Stimulated activated naive CD8-positive, alpha-beta T cell treated with anti-CD3 and anti-CD28 coated beads, Interleukin-15, Interleukin-2, amounts not matched to agents 100 U/mL and 50 U/mL, for 24 hours (primary cell): Measurements from ENCODE around the gene EFCAB6.

Experiments
- ATAC-seq: fragments of 150-1000 bp; cut with Tn5 transposase; one replicate; pipeline ENCODE4 v1.10.0; 2021
- DNase-seq: peaks from one replicate; pipeline ENCODE4 v3.0.0; 2021

Gene EFCAB6

DNA sequence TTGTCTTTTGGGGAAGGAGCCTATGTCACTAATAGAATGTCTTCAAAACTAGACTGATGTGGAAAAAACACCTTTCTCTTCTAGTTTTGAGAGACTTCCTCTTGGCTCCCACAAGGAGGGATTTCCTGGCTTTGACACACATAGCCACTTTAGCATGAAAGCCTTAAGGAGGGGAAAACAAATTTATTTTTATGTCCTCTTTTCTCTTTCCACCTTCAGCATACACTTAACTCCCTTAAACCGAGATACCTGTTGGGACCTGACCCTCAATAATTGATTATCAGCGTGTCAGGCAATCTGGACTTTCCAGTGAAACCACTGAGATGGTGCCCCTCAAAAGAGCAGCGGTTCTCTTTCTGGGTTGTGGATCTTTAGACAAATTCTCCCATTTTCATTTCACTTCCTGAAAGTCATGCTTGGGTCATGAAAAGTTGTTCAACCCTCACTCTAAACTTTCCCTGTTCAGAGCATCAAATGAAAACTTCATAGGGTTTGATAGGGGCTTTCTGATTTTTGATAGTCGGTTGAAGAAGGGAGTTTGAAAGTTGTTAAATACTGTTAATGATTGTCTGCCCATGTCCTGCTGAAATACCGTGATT is 9.1 kb downstream of the EFCAB6 start:
- ATAC-seq: no peak
- DNase-seq: no peak

GRCh38 chr22:43800970-43801369 is 11.1 kb downstream of the EFCAB6 start:
- DNase-seq (no peak), ATAC-seq (no peak)

DNA sequence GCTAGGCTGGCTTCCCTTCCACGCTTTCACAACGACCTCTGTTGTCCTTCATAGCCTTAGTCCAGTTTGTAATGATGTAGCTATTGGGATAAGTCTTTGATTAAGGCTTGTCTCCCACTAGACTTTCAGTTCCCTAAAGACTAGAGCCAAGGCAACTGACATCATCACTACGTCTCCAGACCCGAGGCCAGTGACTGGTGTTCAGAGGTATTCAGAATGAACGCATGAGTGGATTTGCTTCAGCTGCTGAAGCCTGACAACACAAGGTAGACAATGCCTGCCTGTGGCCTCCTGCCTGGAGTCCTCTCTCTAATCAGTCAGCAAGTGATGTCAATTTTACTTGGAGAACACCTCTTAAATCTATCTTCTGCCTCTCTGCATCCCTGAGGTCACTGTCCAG is 13.6 kb downstream of the EFCAB6 start:
- no peak for DNase-seq
- no peak for ATAC-seq

DNA sequence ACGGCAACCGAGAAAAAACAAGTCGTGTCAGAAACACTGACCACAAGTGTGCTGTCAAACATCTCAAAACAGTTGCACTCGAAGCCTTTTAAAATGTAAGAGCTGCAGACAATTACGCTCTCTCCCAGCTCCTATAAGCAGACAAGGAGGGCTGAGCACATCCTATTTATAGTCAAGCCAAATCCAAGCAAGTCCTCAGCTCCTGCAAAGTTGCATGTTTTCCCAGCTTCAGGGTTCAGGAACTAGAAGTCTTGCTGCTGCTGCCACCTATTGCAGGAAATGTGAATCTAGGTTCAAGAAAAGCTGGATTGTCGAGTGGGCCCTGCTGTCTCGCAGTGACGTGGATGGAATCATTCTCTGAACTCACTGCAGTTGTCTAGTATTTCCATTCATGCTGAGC is 15.5 kb downstream of the EFCAB6 start:
- no peak for ATAC-seq

GRCh38 chr22:43795320-43795719 is 16.8 kb downstream of the EFCAB6 start:
- no peak for ATAC-seq
- DNase-seq: no peak

More for the DNA sequence above, 15.5 kb downstream of the EFCAB6 start:
- DNase-seq: no peak

DNA sequence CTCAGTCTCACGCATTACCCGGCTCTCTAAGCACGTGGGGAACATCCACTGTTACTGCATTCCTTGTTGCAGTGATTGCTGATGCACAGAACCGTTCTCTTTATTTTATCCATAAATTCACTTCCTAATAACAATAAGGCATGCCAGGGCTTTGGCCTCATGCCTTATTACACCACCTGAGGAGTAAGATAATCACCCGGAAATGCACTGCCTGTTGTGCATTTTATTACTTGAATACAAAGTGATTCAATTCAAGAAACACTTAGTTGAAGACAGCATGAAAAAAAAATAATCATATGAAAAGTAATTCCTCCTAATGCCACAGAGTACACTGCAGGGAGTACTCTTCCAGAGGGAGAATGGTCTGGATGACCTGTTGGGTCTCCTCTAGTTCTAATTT is 19.2 kb downstream of the EFCAB6 start:
- DNase-seq (no peak), ATAC-seq (no peak)

DNA sequence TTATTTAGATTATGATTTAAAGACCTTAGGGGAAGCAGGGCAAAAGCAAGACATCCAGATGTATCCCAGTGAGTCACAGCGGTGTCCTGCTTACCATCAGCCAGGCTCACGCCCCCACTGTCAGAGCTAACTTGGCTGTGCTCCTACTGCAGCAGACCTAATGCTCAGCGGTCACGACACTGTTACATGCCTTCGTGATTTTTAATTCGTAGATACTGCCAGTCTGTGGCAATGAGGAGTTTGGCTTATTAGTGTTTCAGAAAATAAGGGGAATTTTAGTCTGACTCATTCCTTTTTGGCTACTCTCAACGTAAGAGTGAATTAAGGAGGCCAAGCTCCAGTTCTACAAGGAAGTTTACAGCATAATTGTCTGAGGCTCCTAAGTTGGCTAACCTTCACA is 22.7 kb downstream of the EFCAB6 start:
- ATAC-seq (no peak), DNase-seq (no peak)

GRCh38 chr22:43783777-43784176 is 28.3 kb downstream of the EFCAB6 start:
- ATAC-seq (no peak), DNase-seq (no peak)

DNA sequence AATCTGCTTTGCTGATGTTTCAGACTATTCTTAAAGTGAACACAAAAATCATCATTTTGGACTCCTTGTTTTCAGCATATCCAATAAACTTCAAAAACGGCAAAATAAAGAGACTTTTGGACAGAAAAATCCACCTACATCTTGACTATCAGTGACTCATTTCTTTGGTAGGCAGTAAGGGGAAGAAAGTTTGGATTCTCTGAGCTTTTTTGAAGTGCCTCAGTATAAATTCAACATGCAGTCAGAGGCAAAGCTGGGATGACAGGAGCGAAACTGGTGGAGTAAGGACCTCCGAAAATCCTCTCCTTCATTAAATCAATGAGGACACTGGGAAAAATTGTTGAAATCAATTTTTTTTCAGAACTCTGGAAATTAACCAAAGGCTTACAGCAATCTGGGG is 29.7 kb downstream of the EFCAB6 start:
- ATAC-seq (no peak), DNase-seq (no peak)

DNA sequence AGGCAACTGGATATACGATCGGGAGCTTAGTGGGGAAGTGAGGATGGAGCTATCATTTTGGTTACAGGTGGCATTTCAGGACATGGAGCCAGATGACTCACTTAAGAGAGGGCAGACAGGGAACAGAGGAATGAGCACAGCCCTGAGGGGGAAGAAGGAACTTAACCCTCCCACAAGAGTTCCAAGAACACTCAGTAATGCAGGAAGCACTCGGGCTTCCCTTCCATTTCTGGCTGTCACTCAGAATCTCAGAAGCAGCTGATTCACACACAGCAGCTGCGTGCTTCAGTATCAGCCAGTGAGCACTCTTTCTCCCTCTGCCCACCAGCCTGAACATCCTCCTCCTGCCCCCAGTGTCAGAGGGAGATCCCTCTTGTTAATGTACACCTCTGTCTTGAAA is 34.8 kb downstream of the EFCAB6 start:
- DNase-seq (no peak), ATAC-seq (no peak)

DNA sequence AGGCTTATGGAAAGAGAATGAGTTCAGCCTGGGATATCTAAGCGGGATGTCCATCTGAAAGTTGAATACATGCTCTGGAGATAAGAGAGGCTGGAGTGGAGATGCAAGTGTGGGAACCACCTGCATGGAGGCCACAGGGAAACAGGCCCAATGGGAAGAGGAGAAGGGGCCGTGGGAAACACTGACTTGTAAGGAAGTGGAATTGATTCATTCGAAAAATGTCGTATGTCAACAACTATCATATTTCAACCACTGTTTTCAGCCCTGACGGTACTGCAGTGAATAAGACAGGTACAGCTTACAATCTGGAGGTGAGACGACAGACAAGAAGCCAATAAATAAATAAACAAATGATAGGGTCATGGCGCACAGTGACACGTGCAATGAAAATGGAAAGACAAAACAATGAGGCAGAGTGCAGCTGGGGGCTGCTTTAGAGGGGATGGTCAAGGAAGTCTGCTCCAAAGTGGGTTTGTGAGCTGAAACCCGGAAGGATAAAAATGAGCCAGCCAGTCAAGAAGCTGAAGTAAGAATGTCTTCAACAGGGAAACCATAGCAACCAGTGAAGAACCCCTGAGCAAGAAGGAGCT is 35.9 kb downstream of the EFCAB6 start:
- DNase-seq (no peak), ATAC-seq (no peak)

GRCh38 chr22:43774318-43774915 is 37.7 kb downstream of the EFCAB6 start:
- ATAC-seq (no peak), DNase-seq (no peak)

- DNase-seq (no peak), ATAC-seq (no peak)
These were observed 39.3 kb downstream of the EFCAB6 start for GRCh38 chr22:43772831-43773230.

DNA sequence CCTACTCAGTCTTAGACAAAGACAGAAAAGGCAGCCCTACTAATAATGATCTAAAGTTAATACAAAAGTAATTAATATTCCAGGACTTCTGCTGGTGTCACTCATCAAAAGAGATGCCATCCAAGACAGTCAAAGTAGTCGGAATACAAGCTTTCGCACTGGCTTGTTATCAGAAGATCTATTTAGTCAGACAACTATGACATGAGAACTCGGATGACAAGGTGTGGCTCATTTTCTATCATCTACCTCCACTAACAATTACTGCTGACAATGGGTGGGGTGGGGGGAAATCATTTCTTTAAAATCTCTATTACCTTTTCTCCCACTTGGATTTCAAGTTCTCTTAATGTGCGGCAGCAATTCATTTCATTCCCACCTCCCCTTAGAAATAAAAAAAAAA is 56.7 kb downstream of the EFCAB6 start:
- ATAC-seq (no peak), DNase-seq (no peak)

DNA sequence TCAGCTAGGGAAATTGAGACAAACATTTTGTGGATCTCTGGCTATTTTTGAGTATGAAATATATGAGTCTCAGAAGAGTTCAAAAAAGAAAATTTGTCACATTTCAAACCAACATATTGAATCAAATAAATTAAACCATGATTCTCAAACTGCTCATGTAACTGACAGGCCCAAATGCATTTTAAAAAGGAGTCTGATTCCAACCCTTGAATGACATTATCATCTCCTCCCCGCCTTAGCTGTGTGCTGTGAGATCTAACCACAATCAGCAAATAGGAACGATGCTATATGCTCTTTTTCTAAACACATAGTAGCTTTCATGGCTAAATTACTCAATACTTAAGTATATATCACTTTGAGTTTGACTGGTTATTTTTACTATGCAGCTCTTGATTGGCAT is 57.1 kb downstream of the EFCAB6 start:
- no peak for ATAC-seq
- DNase-seq: no peak

- ATAC-seq: no peak
- no peak for DNase-seq
These were observed 57.9 kb downstream of the EFCAB6 start for GRCh38 chr22:43754176-43754575.

DNA sequence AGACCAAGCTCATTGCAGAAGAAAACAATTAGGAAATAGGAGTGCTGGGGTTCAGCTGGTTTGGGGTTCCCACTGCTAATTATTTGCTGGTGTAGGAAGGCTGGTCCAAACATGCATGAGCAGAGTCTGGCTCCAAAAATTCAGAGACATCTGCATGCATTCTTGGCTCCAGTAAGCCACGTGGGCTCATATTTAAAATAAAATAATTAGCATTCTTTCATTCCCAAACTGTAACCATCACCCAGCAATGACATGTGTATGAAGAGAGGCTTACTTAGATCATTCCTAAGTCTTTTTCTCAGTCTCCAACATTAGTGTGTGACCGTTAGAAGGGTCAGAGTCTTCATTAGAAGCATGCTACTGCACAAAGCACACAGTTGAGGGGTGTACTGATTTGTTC is 58.4 kb downstream of the EFCAB6 start:
- ATAC-seq (no peak), DNase-seq (no peak)

GRCh38 chr22:43750751-43751150 is 61.4 kb downstream of the EFCAB6 start:
- no peak for DNase-seq
- no peak for ATAC-seq

GRCh38 chr22:43749473-43749872 is 62.6 kb downstream of the EFCAB6 start:
- no peak for DNase-seq

GRCh38 chr22:43747877-43748276 is 64.2 kb downstream of the EFCAB6 start:
- no peak for ATAC-seq
- no peak for DNase-seq

More at GRCh38 chr22:43749473-43749872, 62.6 kb downstream of the EFCAB6 start:
- ATAC-seq: no peak

DNA sequence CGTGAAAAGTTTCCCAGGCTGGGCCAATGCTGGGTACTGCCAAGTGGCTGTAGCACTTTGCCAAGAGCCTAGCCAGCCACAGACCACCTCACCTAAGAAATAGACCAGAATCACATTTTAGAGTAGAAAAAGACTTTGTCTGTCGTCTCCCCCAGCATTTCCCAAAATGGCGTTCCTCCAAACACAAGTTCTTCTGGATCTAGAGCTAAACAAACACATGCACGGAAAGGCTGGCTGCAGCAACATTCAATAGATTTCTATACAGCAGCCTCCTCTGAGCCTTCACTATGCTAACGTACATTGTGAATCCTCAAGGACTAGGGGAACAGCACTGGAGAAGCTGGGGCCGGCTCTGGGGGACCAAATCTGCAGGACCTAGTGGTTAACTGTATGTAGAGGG is 65.0 kb downstream of the EFCAB6 start:
- ATAC-seq: no peak
- no peak for DNase-seq

DNA sequence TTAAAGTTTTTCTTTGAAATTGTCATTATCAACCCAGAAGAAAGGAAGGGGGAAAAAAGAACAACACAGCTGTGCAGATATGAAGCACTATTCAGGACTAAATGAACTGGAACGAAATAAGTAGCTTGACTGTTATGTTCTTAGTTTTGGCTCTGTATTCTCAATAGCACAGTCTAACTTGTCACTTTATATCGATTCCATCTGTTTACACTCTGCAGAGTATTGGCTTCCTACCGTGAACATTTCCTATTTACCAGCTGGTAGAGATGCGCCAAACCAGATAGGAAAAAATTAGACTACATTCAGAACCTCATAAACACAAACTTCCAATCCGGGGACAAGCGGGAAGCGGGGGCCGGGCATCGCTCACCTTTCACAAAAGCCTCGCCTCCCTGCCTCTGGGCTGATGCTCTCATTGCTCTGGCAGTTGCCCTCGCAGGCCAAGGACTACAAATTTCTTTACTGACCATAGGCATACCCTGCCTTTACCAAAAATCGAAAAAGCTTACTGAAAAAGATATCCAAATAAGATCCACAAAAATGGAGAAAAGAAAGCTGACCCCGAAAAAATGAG is 66.2 kb downstream of the EFCAB6 start:
- DNase-seq (no peak), ATAC-seq (no peak)

DNA sequence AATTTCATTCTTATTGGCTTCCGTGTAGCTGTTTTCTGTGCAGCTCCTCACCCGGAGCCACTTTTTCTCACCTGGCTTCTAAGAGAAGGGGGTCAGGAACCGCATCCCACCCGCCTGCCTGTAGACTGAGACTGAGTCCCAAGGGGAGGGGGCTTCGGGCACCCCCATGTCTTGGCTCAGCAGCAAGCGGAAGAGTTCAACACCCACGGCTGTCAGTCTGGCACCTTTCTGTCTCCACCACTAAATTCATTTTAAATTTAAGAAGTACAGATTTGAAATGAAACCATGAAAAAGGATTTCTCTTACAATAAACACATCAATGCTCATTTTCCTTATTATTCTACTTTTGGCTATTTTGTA is 66.7 kb downstream of the EFCAB6 start:
- ATAC-seq (no peak), DNase-seq (no peak)
